ENCODE data around the gene SLC17A7. TPM values are rescaled to one million over a fixed set of nuclear protein-coding genes. Genes with fewer than 3 reads are reported as not detected.

SLC17A7 gene
- total and polyA plus RNA-seq, 9 of the 15 experiments (the other 6 are each of a cell fraction or from before 2014, with no cell fraction given), result 1.1 to 15.7 (median 2.4) TPM

- TF ChIP-seq CTCFL (IDR thresholded peaks at IDR 0.05; ENCODE audit: borderline replicate concordance, insufficient read depth, low read depth, low read length, poor library complexity, severe bottlenecking) (peak; percentile 92), IRF2 (CRISPR knock-in tag; IDR thresholded peaks at IDR 0.05) (peak; percentile 95), TCFL5 (CRISPR knock-in tag; conservative IDR thresholded peaks at IDR 0.05) (no peak), MXI1 (IDR thresholded peaks at IDR 0.05; ENCODE audit: low read depth, low read length) (no peak), RBM22 (IDR thresholded peaks at IDR 0.05; ENCODE audit: low read depth, low read length, poor library complexity, severe bottlenecking) (no peak), IRF1 (CRISPR knock-in tag; IDR thresholded peaks at IDR 0.05; ENCODE audit: borderline replicate concordance) (peak; percentile 70; the same call in 1 of the 2 replicates), CREBBP (IDR thresholded peaks at IDR 0.05; ENCODE audit: low read depth, low read length) (no peak), NFRKB (IDR thresholded peaks at IDR 0.05; ENCODE audit: low read depth) (no peak), NCOR1 (IDR thresholded peaks at IDR 0.05) (peak; percentile 48), THRB (CRISPR knock-in tag; conservative IDR thresholded peaks at IDR 0.05) (no peak), ZNF766 (CRISPR knock-in tag; conservative IDR thresholded peaks at IDR 0.05) (no peak), EZH2 (IDR thresholded peaks at IDR 0.05; ENCODE audit: borderline replicate concordance, low read depth, low read length) (no peak), ZNF175 (CRISPR knock-in tag; IDR thresholded peaks at IDR 0.05; ENCODE audit: low read depth) (no peak), THRA (IDR thresholded peaks at IDR 0.05) (no peak), ETV5 (CRISPR knock-in tag; IDR thresholded peaks at IDR 0.05; ENCODE audit: low read depth) (no peak), CBX1 (IDR thresholded peaks at IDR 0.05; ENCODE audit: low read depth) (no peak), RBFOX2 (IDR thresholded peaks at IDR 0.05; ENCODE audit: low read depth, low read length) (peak; percentile 62; the same call in 1 of the 2 replicates)
- TF ChIP-seq, protein P1, sequence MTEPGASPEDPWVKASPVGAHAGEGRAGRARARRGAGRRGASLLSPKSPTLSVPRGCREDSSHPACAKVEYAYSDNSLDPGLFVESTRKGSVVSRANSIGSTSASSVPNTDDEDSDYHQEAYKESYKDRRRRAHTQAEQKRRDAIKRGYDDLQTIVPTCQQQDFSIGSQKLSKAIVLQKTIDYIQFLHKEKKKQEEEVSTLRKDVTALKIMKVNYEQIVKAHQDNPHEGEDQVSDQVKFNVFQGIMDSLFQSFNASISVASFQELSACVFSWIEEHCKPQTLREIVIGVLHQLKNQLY (CRISPR knock-in tag; conservative IDR thresholded peaks at IDR 0.05), result no peak
- TF ChIP-seq, protein P2, sequence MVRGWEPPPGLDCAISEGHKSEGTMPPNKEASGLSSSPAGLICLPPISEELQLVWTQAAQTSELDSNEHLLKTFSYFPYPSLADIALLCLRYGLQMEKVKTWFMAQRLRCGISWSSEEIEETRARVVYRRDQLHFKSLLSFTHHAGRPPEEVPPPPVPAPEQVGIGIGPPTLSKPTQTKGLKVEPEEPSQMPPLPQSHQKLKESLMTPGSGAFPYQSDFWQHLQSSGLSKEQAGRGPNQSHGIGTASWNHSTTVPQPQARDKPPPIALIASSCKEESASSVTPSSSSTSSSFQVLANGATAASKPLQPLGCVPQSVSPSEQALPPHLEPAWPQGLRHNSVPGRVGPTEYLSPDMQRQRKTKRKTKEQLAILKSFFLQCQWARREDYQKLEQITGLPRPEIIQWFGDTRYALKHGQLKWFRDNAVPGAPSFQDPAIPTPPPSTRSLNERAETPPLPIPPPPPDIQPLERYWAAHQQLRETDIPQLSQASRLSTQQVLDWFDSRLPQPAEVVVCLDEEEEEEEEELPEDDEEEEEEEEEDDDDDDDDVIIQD (CRISPR knock-in tag; IDR thresholded peaks at IDR 0.05), result no peak
Observed at GRCh38 chr19:49473868-49474541, 32.7 kb upstream of the SLC17A7 start, which contains the start of gene FLT3LG (continued).
